Right renal cortex interstitium (tissue), 3 donors: ENCODE measurements around the gene RASSF7. TPM values are rescaled to one million over a fixed set of nuclear protein-coding genes. Genes with fewer than 3 reads are reported as not detected.
"Not testable (repeated sequence)": the region's sequence is repeated elsewhere in the genome, so short reads cannot be mapped to it uniquely, and the experiment has no call there.

Experiments used
- DNase-seq, 3 donors: peaks; one replicate each; pipeline ENCODE4 v3.0.0-alpha.2; 2013; ENCODE audit warnings: low read depth in 3 of 3, low spot score in 2 of 3
- polyA plus RNA-seq, 3 donors: library from polyadenylated mRNA; unstranded; fragments of 120-200 nt; gene quantifications; one replicate each; pipeline ENCODE4 v1.2.1, GENCODE V29; 2013; ENCODE audit not compliant: insufficient read length in 3 of 3

The RASSF7 gene
- polyA plus RNA-seq, 3 donors: 33.3 to 42.0 (median 37.5) TPM

DNA sequence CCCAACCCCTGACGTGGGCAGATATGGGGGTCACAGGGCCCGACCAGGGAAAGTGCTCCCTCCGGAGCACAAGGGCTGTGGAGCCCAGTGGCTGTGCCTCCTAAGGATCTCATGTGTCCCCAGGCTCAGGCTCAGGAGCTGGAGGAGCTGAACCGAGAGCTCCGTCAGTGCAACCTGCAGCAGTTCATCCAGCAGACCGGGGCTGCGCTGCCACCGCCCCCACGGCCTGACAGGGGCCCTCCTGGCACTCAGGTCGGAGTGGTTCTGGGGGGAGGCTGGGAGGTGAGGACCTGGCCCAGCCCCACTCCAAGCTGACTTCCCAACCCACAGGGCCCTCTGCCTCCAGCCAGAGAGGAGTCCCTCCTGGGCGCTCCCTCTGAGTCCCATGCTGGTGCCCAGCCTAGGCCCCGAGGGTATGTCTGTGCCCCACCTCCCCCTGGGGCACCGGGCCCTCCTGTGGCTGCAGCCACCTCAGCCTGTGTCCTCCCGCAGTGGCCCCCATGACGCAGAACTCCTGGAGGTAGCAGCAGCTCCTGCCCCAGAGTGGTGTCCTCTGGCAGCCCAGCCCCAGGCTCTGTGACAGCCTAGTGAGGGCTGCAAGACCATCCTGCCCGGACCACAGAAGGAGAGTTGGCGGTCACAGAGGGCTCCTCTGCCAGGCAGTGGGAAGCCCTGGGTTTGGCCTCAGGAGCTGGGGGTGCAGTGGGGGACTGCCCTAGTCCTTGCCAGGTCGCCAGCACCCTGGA is 2.5 kb downstream of the RASSF7 start:
- DNase-seq: no peak

DNA sequence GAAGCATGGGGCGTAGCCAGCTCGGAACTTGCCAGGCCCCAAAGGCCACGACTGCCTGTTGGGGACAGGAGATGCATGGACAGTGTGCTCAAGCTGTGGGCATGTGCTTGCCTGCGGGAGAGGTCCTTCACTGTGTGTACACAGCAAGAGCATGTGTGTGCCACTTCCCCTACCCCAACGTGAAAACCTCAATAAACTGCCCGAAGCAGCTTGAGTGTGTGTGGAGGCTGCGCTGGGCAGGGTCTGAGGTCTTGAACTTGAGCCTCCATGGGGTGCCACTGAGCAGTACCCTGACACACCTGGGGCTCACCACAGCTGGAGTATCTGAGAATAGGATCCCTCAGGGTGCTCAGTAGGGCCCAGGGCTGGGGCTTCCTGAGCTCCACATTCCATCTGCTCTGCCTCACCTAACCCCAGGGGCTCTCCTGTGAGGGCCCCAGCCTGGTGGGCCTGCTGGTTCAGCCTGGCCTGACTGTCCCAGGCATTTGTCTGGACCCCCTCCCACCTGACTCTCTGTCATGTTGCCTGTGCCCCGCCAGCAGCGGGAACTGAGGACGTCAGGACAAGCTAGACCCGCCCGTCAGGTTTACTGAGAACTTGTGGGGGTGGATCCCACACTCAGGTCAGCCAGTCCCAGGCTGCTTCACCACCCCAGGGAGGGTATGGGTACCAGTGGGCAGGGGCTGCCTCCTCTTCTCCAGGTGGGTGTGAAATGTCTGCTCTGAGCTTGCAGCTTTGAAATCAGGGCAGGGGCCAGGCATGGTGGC is 3.2 kb downstream of the RASSF7 start:
- no peak for DNase-seq

DNA sequence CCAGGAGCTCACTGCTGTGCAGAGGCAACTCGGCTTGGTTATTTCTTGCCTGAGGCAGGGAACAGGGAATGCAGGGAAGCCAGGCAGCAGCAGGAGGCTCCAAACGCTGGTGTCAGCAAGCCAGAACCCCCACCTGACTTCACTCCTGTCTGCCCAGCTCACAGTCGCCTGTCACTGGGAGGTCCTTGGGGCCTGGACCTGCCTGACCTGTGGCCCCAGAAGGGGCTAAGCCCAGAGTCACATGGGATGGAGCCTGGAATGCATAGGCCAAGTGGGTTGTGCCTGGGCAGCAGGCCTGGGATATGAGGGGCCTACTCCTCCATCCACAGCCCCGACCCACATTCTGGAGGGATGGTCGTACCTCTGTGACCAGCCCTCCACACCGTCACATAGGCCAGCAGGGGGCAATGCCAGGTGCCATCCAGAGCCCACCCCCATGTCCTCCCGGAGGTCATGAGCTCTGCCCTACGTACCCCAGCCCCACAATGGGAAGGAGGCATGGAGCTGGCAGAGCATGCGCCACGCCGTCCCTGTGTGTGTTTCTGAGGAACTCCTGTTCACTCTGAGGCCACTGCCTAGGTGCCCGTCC is 5.2 kb downstream of the RASSF7 start:
- DNase-seq: no peak

GRCh38 chr11:567011-567628 is 6.3 kb downstream of the RASSF7 start:
- no peak for DNase-seq

GRCh38 chr11:567629-568292 is 7.0 kb downstream of the RASSF7 start:
- DNase-seq: no peak

GRCh38 chr11:568306-569157 is 7.8 kb downstream of the RASSF7 start:
- peak in 1 of 3 donors; percentile 88 for DNase-seq

DNA sequence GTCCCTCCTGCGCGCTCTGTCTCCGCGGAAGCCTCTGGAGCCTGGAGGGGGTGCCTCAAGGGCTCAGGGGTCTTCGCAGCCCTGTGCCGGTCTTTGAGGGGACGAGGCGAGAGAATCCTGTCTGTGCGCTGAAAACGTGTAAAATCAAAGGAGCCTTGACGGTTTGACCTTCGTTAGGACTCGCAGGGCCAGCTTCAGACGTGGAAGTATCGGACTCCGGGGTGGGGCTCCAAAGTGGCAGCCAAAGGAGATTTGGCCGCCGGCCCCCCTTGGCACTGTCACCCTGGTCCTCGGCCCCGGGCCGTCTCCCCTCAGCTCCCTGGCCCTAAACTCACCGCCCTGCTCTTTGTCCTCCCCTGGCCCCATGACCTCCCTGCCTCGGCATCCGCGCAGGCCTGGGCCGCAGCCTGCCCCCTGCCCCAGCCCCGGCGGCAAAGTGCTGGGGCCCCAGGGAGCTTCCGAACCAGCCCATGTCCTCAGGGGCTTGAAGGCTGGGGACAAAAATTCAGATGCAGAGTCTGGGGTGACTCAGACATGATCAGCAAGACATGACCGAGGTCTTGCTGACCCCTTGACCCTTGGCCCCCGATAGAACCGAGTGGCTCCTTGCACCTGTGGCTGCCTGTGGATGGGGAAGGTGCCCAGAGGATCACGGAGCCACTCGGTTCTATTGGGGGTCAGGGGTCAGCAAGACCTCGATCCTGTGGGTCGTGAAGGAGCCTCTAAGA is 8.6 kb downstream of the RASSF7 start:
- DNase-seq: no peak

GRCh38 chr11:571802-572185 is 11.0 kb downstream of the RASSF7 start:
- DNase-seq: no peak

GRCh38 chr11:573146-573759 is 12.5 kb downstream of the RASSF7 start:
- DNase-seq: no peak

DNA sequence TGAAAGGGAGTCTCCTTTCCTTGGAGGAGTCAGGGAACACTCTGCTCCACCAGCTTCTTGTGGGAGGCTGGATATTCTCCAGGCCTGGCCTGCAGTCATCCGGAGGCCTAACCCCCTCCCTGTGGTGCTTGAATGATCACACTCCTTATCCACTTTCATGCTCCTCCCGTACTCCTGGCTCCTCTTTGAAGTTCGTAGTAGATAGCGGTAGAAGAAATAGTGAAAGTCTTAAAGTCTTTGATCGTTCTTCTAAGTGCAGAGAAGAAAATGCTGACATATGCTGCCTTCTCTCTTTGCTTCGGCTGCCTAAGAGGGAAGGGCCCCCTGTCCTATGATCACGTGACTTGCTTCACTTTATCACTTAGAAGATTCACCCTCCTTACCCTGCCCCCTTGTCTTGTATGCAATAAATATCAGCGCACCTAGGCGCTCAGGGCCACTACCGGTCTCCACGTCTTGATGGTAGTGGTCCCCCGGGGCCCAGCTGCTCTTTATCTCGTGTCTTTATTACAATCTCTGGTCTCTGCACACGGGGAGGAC is 13.3 kb downstream of the RASSF7 start:
- not testable (repeated sequence) for DNase-seq

DNA sequence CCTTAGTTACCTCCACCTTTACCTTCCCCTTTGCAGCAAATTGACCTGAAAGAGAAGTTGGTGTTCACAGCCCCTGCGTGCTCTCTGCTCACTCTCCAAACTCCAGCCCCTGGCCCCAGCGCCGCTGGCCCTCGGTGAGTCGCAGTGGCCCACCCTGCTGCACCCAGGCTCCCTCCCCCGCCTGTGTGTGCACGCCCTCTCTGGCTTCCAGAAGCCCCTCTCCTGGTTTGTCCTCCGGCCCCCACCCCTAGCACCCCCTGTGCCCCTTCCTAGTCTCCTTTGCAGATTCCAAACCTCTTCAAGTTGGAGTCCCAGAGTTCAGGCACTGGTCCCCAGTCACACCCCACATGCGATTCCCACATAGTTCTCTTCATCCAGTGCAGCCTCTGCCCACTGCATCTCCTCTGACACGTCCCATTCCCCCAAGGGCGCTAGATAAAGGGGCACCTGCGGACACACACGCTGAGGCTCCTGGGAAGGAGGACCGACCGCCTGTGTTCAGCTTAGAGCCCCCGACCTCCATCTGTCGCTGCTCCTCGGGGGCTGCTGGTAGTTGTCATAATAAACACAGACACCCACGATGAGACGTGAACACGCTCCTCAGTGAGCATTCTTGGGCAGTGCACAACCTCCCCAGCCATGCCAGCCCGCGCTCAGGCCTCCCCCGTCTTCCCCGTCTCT is 14.0 kb downstream of the RASSF7 start:
- no peak for DNase-seq

DNA sequence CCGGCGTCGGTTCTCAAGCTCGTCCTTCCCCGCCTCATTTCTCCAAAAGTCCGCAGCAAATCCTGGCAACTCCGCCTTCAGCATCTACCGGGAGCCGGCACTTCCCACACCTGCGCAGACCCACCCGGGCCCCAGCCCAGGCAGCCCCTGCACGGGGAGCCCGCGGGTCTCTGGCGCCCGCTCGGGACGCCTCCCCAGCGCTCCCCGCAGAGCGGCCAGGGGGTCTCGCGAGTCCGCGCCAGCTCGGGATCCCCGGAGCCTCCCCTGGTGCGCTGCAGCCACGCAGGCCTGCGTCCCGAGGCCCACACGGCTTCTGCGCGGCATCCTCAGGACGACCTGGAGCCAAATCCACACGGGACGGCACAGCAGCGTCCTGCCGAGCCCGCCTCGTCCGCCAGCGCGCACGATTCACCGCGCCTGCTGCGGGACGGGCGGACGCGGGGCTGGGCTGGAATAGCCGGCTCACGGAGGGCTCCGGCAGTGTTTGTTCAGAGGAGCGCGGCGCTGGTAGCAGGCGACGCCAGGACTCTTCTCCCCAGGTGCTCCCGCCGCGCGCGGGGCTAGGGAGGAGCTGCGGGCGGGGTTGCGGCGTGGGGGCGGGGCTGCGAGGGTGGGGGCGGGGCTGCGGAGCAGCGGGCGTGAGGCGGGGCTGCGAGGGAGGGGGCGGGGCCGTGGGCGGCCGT is 14.7 kb downstream of the RASSF7 start:
- DNase-seq: no peak

GRCh38 chr11:575996-576768 is 15.4 kb downstream of the RASSF7 start, which contains the start of gene PHRF1:
Gene PHRF1, plus strand, starts transcription at chr11:576470. Its CDS starts 5,043 bp downstream, at chr11:581513.
- peak; percentile 86 to 91 (median 90) for DNase-seq

GRCh38 chr11:576811-577610 is 16.2 kb downstream of the RASSF7 start:
- DNase-seq: no peak

DNA sequence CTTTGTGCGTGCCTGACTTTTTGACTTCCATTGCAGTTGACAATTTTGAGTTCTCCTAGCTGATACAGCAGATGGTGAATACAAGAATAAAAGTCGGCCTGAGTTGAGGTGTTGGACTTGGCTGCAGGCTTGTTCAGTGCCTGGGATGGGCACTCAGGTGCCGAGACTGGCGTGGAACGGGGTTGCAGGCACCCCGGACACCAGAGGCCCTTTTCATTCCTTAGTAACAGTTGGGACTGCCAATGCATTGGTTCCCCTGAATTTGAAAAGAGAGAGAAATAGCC is 16.8 kb downstream of the RASSF7 start:
- DNase-seq: no peak
